Tongue (tissue), 2 donors: ENCODE results near the gene ZFP69B. TPM values are rescaled to one million over a fixed set of nuclear protein-coding genes. Genes with fewer than 3 reads are reported as not detected.

Experiments used
- DNase-seq: peaks from one replicate; pipeline ENCODE4 v3.0.0-alpha.2; 2015
- total RNA-seq: library from RNA; depleted of rRNA; stranded (reverse); fragments of >200 nt; gene quantifications from one replicate; pipeline ENCODE4 v1.2.3, GENCODE V29; 2014

ZFP69B gene
- total RNA-seq = 1.5 TPM

GRCh38 chr1:40449684-40450494 is at the start of gene ZFP69B:
TSS of gene ZFP69B (plus strand) at chr1:40450476. CDS start at chr1:40450962, 486 bp downstream.
- DNase-seq = peak; percentile 97

DNA sequence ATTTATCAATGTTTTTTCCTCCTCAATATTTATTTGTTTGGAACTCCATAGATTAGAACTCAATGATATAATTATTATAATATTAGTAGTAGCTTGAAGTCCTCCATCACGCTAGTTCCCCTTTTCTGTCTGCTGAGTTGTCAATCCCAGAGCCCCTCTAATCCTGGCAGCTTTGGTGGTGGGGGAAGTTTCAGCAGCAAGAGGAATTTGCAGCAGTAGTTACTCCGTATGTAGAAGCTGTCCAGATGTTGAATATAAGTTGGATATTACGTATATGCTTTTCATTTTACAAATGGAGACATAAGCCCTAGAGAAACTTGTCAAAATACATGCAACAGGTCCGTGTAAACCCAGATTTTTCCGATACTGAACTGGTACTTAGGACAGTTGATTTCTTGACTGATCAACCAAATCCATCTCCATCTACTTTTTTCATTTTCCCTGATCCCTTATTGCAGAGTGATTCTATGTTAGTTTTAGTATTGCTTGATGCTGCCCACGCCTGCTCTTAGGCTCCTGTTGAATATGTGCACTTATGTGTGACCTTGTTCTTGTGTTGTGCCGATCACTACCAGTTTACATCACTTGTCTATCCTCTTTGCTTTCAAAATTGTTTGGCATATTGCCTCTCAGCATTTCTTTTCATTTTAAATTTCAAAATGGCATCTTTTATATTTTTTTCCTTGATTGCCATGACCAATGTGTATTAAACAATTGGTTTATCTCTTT is 48.6 kb upstream of the ZFP69B start:
- DNase-seq = no peak

- DNase-seq = peak; percentile 78
These were observed 45.4 kb upstream of the ZFP69B start for GRCh38 chr1:40404670-40405462.

DNA sequence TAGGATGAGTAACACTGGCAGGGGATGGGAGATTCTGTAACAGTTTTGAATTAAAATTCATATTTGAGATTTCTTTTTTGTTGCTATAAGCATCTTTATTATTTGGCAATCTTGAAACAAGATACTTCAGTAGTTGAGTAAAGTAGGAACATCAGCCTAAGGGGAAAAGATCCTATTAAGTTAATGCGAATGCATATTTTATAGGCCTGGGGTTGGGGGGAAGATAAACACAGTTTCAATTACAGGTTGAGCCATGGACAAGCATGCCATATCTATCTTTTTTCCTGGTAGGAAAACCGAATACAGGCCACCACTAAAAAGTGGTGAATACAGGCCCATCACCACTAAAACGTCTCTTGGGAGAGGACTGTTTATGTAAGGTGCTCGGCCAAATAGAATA is 44.5 kb upstream of the ZFP69B start:
- no peak for DNase-seq

GRCh38 chr1:40407453-40407852 is 42.8 kb upstream of the ZFP69B start:
- no peak for DNase-seq

DNA sequence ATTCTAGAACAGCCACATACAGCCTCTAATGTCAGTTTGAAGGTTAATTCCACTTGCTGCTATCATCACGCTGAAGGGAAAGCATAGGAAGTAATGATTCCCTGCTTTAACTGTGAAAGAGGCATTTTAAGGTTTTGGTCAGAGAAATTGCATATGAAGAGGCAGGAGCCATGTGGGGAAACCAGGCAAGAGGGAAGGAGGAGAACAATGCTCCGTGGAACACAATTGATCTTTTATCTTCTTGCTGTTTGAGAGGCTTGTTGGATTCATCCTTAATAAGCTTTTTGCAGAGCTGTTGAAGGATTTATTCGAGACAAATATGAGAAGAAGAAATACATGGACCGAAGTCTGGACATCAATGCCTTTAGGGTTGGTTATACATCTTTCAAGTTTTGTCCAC is 40.8 kb upstream of the ZFP69B start:
- no peak for DNase-seq

GRCh38 chr1:40411294-40411693 is 39.0 kb upstream of the ZFP69B start:
- DNase-seq = no peak

DNA sequence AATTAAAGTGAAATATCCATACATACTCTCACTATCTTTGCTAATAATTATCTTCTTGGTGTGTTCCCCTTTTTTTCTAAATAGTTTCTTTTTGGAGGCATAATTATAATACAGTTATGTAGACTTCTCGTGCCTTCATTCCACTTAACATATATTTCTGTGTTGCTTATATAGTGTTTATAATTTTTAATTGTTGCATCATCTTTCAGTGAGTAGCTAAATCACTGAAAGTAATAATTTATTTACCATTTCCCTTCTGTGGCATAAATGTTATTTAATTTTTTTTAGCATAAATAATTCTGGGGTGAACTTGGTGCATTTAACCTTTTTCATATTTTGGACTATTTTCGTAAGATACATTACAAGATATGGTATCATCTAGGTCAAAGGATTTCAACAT is 38.4 kb upstream of the ZFP69B start:
- DNase-seq = no peak

DNA sequence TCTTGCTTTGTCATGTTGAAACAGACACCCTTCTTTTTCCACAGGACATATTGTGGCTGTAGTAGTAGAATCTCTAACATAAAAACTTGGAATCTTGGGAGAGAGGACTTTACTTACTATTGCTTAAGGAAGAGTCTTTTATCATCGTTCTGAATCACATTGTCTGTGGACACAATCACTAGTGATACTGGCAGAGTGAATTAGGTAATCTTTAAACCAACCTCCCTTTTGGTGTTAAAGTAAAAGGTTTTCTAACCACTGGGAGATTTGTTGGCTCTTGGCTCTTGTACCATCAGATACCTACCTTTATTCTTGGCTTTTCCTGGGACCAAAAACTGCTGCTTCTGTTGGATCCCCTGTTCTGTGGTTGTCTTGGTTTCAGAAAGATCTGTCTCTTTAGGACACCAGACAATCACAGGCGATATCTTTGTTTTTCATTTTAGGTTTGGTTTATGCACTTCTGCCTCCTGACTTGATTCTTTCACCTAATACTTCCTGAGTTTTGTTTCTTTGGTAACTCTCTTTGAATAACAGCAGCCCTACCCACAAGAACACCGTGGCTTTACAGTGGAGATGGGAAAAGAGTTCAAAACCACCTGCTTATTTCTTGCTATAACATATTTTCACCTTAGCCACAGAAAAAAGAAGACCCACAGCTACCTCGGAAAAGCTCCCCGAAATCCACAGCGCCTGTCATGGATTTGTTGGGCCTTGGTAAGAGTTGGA is 36.6 kb upstream of the ZFP69B start:
- no peak for DNase-seq

DNA sequence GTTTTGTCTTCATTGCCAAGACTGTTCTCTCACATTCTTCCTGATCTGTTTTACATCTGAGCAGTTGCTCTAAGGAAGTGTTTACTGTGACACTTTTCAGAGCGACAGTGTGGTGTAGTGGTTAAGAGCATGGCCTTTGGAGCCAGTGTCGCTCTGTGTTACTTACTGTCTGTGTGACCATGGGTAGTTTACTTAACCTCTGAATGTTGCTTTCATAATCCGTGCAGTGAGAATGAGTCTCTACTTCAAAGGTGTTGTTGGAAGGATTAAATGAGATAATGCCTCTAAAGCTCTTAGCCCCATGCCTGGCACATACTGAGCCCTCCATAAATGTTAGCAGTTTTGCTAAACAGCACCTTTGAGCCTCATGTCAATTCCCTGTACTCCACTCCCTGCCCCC is 35.9 kb upstream of the ZFP69B start:
- no peak for DNase-seq

DNA sequence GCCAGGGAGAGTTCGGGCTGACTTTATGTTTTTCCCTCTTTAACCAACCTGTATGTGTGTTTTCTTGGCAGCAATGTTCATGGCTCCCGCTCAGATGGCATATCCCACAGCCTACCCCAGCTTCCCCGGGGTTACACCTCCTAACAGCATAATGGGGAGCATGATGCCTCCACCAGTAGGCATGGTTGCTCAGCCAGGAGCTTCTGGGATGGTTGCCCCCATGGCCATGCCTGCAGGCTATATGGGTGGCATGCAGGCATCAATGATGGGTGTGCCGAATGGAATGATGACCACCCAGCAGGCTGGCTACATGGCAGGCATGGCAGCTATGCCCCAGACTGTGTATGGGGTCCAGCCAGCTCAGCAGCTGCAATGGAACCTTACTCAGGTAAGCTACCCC is 33.6 kb upstream of the ZFP69B start:
- no peak for DNase-seq

- DNase-seq = peak; percentile 21
These were observed 28.6 kb upstream of the ZFP69B start for GRCh38 chr1:40421431-40422384.

GRCh38 chr1:40422630-40423263 is 27.5 kb upstream of the ZFP69B start:
- no peak for DNase-seq

- no peak for DNase-seq
These were observed 27.0 kb upstream of the ZFP69B start for GRCh38 chr1:40423264-40423642.

- no peak for DNase-seq
These were observed 26.2 kb upstream of the ZFP69B start for GRCh38 chr1:40423951-40424618.

DNA sequence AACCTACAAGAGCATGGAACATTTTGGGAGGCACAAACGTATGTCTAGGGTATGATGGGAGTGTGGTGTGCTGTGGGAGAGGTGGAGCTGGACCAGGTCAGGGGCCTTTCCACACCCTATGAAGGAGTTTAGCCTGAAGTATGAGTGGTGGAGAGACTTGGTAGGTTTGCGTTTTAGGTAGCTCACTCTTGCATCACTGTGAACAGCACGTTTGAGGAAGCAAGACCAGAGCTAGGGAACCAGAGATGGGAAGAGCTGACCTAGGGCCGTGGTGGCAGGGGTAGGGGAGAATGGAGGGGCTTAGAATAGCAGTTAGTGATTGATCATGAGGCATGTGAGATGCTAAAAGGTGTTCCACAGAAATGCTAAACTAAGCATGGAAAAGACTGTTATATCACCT is 25.1 kb upstream of the ZFP69B start:
- DNase-seq = no peak

DNA sequence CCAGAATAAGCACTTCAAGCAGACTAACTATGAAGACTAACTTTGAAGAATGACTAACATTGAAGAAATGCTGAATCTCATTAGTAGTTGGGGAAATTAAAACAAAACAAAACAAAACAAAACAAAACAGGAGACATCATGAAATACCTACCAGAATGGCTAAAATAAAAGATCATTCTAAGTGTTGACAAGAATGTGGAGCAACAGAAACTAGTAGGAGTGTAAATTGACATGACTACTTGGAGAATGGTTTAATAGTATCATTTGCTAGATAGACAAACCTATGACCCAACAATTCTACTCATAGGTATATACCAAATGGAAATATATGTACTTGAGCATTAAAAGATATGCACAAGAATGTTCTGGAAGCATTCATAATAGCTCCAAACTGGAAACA is 18.9 kb upstream of the ZFP69B start:
- DNase-seq = no peak

DNA sequence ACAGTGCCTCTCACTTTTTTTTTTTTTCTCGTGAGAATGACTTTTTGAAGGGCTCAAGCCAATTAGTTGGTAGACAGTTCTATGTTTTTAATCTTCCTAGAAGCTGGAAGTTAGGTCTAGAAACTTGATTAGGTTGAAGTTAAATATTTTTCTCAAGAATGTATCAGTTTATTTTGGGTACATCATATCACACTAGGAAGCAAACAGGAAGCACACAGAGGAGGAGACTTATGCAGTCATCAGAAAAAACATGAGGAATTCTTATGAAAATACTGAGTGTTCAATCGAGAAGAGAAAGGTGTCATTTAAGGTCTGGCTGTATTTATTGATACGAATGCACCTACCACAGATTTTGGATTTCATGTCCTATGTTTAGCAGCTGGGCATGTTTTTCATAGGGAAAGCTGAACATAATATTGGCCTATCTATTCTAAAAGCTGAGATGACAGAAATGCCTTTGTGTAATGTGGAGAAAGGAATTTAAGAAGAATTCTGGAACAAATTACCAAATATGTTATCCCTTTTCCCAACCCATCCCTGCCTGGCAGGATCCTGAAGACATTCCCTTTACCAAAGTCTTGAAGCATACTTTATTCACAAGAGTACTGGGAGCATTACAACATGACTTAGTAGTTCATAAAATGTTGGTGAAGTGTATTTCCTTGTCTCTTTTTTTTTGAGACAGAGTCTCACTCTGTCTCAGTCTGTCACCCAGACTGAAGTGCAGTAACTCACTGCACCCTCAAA is 17.5 kb upstream of the ZFP69B start:
- DNase-seq = no peak

GRCh38 chr1:40435471-40435870 is 14.8 kb upstream of the ZFP69B start:
- DNase-seq = no peak
